GM12892 (cell line): ENCODE results near the gene NSDHL.
A peak's percentile ranks its signal among the peaks of the same experiment; 100 is the strongest.
"Not testable (repeated sequence)": the region's sequence is repeated elsewhere in the genome, so short reads cannot be mapped to it uniquely, and the experiment has no call there.

Source experiments
- DNase-seq: peaks from one replicate; pipeline ENCODE4 v3.0.0; 2011; ENCODE audit not compliant: insufficient read length
- FAIRE-seq: peaks from 2 replicates; lab custom pipeline; 2011; peaks lifted over from hg19 to GRCh38; lab: Jason Lieb, UNC
- POLR2A ChIP-seq: IDR thresholded peaks from 2 replicates; pipeline ENCODE4 v1.6.1; 2011; ENCODE audit warnings: low read depth, low read length, control low read depth
- POLR2AphosphoS5 ChIP-seq: IDR thresholded peaks from 2 replicates; pipeline ENCODE4 v1.6.1; 2011; ENCODE audit warnings: low read depth, low read length, control low read depth
- TAF1 ChIP-seq: IDR thresholded peaks from 2 replicates; pipeline ENCODE4 v1.6.1; 2011; ENCODE audit warnings: low read depth, mild to moderate bottlenecking, control low read depth, low read length, borderline replicate concordance

NSDHL gene

DNA sequence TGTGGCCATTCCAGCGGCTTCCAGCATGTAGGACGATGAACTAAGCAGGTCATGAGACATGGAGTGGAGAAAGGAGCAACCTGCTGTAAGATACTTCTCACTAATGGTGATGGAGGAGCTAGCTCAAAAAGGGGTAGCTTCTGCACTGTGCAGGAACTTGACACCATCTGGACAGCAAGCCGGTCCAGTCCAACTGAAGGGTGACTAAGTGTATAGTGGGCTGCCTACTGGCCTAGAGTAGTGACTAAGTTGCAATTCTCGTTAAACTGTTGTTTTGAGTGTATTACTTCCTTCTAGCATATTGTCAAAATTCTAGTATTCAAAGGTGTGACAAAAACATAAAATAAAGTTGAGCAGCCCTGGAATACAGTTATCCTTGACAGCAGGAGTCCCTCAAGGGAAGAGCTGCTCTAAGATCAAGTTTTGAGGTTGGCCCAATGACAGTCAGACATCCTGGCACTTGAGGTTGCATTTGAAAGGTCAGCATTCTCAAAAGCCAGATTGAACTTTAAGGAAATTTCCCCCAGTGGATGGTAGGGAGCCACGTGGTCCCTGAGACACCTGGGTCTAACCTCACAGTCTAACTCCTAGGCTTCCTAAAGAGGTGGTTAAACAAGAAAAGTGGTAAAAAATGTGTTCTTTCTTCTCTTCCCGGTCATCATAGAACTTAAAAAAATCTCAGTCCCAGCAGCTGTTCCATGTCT is 8.3 kb upstream of the NSDHL start:
- FAIRE-seq (peak; percentile 51), DNase-seq (no peak)
- TF ChIP-seq TAF1 (no peak), POLR2AphosphoS5 (no peak), POLR2A (no peak)

DNA sequence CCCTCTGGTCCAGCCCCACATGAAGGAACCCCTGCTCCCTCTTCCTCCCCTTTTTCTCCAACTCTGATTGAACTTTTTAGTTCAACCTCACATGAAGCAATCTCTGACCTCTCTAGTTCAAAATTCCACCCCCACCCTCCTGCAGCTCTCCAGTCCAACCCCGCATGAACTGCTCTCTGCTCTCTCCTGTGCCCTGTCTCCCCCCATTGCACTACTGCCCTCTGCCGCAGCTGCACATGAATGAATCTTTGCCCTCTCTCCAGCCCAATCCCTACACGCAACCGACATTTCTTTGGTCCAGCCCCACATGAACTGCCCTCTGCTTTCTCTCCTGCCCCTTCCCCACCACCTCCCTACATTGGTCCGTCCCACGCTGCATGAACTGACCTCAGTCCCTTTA is 7.2 kb upstream of the NSDHL start:
- FAIRE-seq = no peak
- TF ChIP-seq POLR2AphosphoS5 (no peak), POLR2A (no peak), TAF1 (no peak)
- no peak for DNase-seq

DNA sequence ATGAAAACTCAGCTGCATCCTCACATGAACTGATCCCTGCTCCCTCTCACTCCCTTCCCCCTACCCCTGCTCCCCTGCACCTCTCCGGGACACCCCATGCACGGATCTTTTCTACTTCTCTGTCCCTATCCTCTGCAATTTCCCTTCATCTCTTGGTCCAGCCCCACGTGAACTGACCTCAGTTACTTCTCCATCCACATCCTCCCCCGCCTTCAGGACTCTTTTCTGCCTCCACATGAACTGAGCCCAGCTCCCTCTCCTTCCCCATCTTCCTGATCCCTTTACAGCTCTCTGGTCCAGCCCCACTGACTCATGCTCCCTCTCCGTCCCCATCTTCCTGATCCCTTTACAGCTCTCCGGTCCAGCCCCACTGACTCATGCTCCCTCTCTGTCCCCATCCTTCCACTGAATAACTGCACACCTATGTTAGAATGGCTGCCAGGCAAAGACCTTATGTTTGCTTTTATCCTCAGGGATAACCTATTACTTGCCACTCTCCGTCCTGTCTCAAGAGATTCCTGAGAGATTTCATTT is 6.0 kb upstream of the NSDHL start:
- no peak for DNase-seq
- no peak for TF ChIP-seq POLR2A
- no peak for TF ChIP-seq TAF1
- no peak for TF ChIP-seq POLR2AphosphoS5
- no peak for FAIRE-seq

DNA sequence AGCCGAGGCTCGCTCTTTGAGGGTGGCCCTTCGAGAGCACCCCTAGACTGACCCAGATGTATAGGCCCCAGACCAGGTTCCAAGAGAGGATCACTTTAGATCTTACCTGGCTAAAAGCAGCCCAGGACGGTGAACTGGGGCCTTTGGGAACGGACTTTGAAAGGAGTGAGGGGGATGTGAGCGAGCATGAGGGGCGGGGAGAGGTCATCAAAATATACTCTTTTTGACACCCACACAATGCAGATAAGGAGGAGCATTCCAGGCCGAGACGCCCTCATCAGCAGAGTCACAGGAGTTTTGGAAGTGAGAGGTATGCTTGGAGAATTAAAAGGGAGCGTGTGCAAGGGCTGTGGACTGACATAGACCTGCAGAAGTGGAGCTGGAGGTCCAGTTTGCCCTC is 528 bp downstream of the NSDHL start:
- TF ChIP-seq TAF1 = no peak
- no peak for TF ChIP-seq POLR2A
- TF ChIP-seq POLR2AphosphoS5 = no peak

DNA sequence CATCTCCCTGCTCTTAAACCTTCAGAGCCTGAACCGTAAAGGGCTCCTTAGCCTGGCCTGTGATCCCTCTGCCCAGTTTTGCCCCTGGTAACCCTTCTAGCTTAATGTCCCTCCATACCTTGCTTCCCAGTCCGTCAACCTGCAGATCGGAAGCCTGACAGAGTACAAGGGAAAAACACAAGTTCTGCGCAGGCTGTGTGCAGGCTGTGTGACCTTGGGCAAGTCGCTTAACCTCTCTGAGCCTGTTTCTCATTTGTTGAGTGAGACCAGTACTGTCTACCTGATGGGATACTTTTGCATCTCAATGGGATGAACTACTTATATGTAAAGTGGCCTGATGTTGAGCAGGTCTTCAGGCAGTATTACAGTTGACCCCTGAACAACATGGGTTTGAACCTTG is 1.7 kb downstream of the NSDHL start:
- DNase-seq = no peak
- TF ChIP-seq POLR2AphosphoS5 (no peak), TAF1 (no peak), POLR2A (no peak)
- no peak for FAIRE-seq

More for the DNA sequence above, 528 bp downstream of the NSDHL start:
- FAIRE-seq (no peak), DNase-seq (no peak)

DNA sequence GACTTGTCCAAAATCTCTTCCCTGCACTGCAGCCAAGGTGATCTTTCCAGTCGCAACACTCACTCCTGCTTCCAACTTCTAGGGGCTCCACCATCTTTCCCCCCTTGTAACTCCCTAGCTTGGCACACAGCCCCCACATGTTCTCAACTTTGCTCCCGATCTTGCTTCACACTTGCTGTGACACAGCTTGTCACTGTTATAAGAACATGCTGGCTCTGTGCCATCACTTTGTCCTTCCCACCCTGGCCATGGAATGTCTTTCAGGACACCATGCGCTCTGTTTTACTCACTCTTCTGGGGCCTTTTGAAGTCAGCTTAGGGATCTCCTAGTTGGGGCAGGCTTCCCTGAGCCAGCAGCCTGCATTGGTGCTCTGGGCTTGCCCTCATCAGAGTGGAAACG is 2.5 kb downstream of the NSDHL start:
- FAIRE-seq (no peak), DNase-seq (no peak)
- TF ChIP-seq POLR2A (no peak), POLR2AphosphoS5 (no peak), TAF1 (no peak)

DNA sequence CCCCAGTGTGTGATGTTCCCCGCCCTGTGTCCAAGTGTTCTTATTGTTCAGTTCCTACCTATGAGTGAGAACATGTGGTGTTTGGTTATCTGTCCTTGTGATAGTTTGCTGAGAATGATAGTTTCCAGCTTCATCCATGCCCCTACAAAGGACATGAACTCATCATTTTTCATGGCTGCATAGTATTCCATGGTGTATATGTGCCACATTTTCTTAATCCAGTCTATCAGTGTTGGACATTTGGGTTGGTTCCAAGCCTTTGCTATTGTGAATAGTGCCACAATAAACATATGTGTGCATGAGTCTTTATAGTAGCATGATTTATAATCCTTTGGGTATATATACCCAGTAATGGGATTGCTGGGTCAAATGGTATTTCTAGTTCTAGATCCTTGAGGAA is 4.6 kb downstream of the NSDHL start:
- FAIRE-seq, DNase-seq: not testable (repeated sequence)

DNA sequence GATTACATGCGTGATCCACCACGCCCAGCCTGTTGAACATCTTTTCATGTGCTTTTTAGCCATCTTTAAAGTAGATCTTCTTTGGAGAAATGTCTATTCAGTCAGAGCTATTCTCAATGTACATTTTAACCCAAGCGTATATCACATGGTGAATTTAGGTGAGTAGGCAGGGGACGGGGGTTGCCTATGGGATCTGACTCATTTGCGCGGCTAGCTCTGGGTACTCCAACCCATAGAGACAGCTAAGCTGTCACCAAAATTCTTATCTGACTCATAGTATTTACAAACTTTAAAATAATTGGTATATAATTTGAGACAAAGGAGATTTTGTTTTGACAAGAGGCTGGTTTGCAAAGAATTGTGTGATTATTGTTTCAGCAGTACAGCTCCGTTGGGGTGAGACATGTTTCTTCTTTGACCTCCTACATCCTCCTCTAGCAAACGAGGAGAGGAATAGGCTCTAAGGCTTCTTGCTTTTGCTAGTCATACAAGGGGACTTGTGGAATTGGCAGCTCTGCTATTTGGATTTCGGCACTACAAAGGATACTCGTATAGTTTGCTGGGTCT is 12.0 kb downstream of the NSDHL start:
- DNase-seq (no peak), FAIRE-seq (no peak)
- TF ChIP-seq POLR2AphosphoS5 (no peak), POLR2A (no peak), TAF1 (no peak)

DNA sequence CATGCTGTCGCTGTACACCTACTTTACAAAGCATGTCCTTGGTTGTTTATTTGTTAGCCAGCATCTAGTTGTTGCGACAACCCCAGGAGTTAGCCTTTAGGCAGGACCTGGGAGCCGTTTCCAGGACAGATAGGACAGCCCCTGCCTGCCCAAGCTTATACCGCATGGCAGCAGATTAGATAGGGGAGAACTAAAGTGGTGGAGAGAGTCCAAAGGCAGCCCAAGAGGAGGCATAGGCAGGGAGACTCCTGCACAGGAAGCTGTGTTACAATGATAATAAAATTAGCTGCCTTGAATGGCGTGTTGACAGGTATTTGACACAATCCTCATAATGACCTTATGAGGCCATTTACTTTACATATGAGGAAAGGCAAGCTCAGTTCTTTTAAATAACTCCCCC is 13.0 kb downstream of the NSDHL start:
- DNase-seq (no peak), FAIRE-seq (no peak)
- TF ChIP-seq TAF1 (no peak), POLR2AphosphoS5 (no peak), POLR2A (no peak)

DNA sequence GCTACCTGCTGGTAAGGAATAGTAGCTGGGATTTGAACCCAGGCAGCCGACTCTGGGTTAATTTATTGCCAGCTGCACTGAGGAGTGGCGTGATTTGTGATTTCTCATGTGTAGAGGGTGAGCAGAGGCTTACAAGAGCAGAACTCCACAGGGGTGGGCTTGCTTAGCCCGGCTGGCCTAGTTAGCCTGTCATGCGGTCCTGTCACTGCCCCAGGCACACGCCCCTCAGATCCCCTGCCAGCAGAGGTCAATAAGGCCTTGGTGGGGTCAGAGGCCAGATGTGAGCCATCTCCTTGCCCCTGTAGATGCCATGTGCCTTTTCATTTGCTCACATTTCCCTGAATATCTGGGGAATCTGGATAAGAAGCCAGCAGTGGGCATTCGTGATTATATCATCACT is 13.4 kb downstream of the NSDHL start:
- no peak for TF ChIP-seq POLR2A
- no peak for FAIRE-seq
- no peak for DNase-seq

DNA sequence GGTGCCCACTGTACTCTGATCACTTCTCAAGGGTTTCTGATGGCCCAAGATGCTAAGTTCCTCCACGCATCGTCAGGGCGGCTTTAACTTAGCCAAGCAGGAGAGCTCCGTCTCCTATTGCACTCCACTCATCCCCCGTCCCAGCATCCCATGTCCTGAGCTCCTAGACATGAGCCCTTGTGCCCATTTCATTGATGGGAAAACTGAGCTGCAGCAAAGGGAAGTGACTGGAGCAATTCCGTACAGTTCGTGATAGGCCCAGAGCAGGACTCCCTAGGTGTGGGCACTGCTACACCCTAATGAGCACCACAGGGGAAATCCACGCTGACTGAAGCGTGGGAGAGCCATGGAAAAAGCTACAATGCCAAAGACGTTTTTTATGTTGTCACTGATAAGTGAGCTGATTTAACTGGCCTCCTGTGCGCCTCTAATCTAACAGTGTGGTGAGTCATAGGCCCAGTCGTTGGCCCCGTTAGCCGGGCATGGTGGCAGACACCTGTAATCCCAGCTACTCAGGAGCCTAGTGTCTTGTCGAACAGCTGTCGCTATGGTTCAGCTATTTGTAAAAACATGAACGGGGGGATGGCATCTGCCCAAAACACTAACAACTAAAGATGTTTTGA is 14.9 kb downstream of the NSDHL start:
- no peak for FAIRE-seq
- DNase-seq = no peak
- TF ChIP-seq POLR2A (no peak), TAF1 (no peak), POLR2AphosphoS5 (no peak)

DNA sequence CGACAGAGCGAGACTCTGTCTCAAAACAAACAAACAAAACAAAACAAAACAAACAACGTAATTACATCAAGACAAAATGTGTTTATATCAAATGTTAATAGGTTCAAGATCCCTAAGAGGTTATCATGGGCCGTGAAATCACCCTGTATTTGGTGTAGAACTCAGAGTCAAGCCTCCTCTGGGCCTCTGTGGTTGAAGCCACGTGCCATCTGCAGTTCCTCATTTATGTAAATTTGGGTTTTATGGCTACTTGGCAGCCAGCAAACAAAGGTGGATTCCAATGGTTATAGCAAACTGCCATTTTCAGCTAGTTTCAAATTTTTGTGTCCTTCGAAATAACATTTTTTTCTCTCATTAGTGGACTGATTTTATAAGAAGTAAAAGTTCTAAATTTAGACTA is 16.4 kb downstream of the NSDHL start:
- DNase-seq (no peak), FAIRE-seq (no peak)
- TF ChIP-seq POLR2A = no peak
- TF ChIP-seq TAF1 = no peak
- no peak for TF ChIP-seq POLR2AphosphoS5
